Astrocyte (in vitro differentiated cells and primary cell): ENCODE measurements around the gene MSH5. TPM values are rescaled to one million over a fixed set of nuclear protein-coding genes. Genes with fewer than 3 reads are reported as not detected.

Experiments used
- DNase-seq: peaks from one replicate; pipeline ENCODE4 v3.0.0-alpha.2; 2010; ENCODE audit warnings: low read depth
- FAIRE-seq: peaks from 2 replicates; lab custom pipeline; 2011; peaks lifted over from hg19 to GRCh38; lab: Jason Lieb, UNC
- H2AFZ ChIP-seq: 2 replicates; pipeline ENCODE4 v1.6.0; 2012; ENCODE audit warnings: low read depth, low read length, inconsistent platforms
- H3K27ac ChIP-seq: 2 replicates; pipeline ENCODE4 v1.5.1; 2011; ENCODE audit warnings: low read depth, low read length, inconsistent platforms
- H3K27me3 ChIP-seq: 2 replicates; pipeline ENCODE4 v1.6.0; 2011; ENCODE audit warnings: low read length, inconsistent platforms; ENCODE audit not compliant: insufficient read depth
- H3K36me3 ChIP-seq: 2 replicates; pipeline ENCODE4 v1.5.1; 2011; ENCODE audit warnings: low read length, inconsistent platforms; ENCODE audit not compliant: insufficient read depth
- H3K4me1 ChIP-seq: 2 replicates; pipeline ENCODE4 v1.5.1; 2011; ENCODE audit warnings: low read length, inconsistent platforms; ENCODE audit not compliant: insufficient read depth
- H3K4me2 ChIP-seq: 2 replicates; pipeline ENCODE4 v1.6.0; 2012; ENCODE audit warnings: low read length, inconsistent platforms
- H3K4me3 ChIP-seq: 2 replicates; pipeline ENCODE4 v1.5.1; 2011; ENCODE audit warnings: low read depth, mild to moderate bottlenecking, low read length, inconsistent platforms; ENCODE audit not compliant: insufficient read depth
- H3K79me2 ChIP-seq: 2 replicates; pipeline ENCODE4 v1.6.0; 2012; ENCODE audit warnings: mild to moderate bottlenecking, low read length, inconsistent platforms; ENCODE audit not compliant: insufficient read depth
- H3K9ac ChIP-seq: 2 replicates; pipeline ENCODE4 v1.6.0; 2012; ENCODE audit warnings: mild to moderate bottlenecking, low read length, inconsistent platforms
- H3K9me3 ChIP-seq: 2 replicates; pipeline ENCODE4 v1.5.1; 2012; ENCODE audit warnings: low read depth, mild to moderate bottlenecking, low read length, inconsistent platforms; ENCODE audit not compliant: insufficient read depth
- H4K20me1 ChIP-seq: 2 replicates; pipeline ENCODE4 v1.6.0; 2012; ENCODE audit warnings: low read length, inconsistent platforms; ENCODE audit not compliant: insufficient read depth
- H3K27ac Mint-ChIP-seq: one replicate; pipeline ENCODE4 v1.8.0; 2021; ENCODE audit warnings: mild to moderate bottlenecking, mixed read lengths; ENCODE audit not compliant: unreplicated experiment
- H3K27me3 Mint-ChIP-seq: one replicate; pipeline ENCODE4 v1.8.0; 2021; ENCODE audit warnings: low read depth, mixed read lengths; ENCODE audit not compliant: unreplicated experiment
- H3K36me3 Mint-ChIP-seq: one replicate; pipeline ENCODE4 v1.8.0; 2021; ENCODE audit warnings: low read depth, mixed read lengths; ENCODE audit not compliant: unreplicated experiment
- H3K4me1 Mint-ChIP-seq: one replicate; pipeline ENCODE4 v1.8.0; 2021; ENCODE audit warnings: low read depth, mixed read lengths; ENCODE audit not compliant: unreplicated experiment
- H3K4me3 Mint-ChIP-seq: one replicate; pipeline ENCODE4 v1.8.0; 2021; ENCODE audit warnings: mild to moderate bottlenecking, moderate library complexity, mixed read lengths; ENCODE audit not compliant: unreplicated experiment
- H3K9me3 Mint-ChIP-seq: one replicate; pipeline ENCODE4 v1.8.0; 2021; ENCODE audit warnings: mild to moderate bottlenecking, mixed read lengths; ENCODE audit not compliant: unreplicated experiment
- EZH2 ChIP-seq: IDR thresholded peaks from 2 replicates; pipeline ENCODE4 v1.6.1; 2012; ENCODE audit warnings: mild to moderate bottlenecking, low read length, inconsistent platforms; ENCODE audit not compliant: insufficient read depth
- total RNA-seq: library from RNA; stranded (reverse); gene quantifications from 2 replicates; pipeline ENCODE4 v1.2.1, GENCODE V29; 2021
- TF ChIP-seq, protein P1 (sequence below): IDR thresholded peaks from 2 replicates; pipeline ENCODE4 v1.5.1; 2011; ENCODE audit warnings: low read depth, mild to moderate bottlenecking, inconsistent platforms, low read length, moderate library complexity; ENCODE audit not compliant: insufficient read depth

Gene MSH5
- total RNA-seq, 1 donor from 2014 or later = 6.8 TPM

GRCh38 chr6:31784098-31784925 lies 44.5 kb downstream of the MSH5 start:
- H3K27ac Mint-ChIP-seq = no peak overlapping the region
- Histone ChIP-seq H3K79me2 (peaks cover 3% of the 10 kb centered on the region), H3K9me3 (no peaks in the 10 kb centered on the region), H4K20me1 (peaks cover 5% of the 10 kb centered on the region), H2AFZ (no peak overlapping the region), H3K4me2 (no peak overlapping the region), H3K4me3 (no peak overlapping the region), H3K27me3 (no peaks in the 10 kb centered on the region), H3K4me1 (no peaks in the 10 kb centered on the region), H3K9ac (no peak overlapping the region), H3K27ac (no peak overlapping the region), H3K36me3 (peaks cover 24% of the 10 kb centered on the region)
- H3K27me3 Mint-ChIP-seq = no peaks in the 10 kb centered on the region
- DNase-seq (no peak), FAIRE-seq (no peak)
- TF ChIP-seq, protein P1, sequence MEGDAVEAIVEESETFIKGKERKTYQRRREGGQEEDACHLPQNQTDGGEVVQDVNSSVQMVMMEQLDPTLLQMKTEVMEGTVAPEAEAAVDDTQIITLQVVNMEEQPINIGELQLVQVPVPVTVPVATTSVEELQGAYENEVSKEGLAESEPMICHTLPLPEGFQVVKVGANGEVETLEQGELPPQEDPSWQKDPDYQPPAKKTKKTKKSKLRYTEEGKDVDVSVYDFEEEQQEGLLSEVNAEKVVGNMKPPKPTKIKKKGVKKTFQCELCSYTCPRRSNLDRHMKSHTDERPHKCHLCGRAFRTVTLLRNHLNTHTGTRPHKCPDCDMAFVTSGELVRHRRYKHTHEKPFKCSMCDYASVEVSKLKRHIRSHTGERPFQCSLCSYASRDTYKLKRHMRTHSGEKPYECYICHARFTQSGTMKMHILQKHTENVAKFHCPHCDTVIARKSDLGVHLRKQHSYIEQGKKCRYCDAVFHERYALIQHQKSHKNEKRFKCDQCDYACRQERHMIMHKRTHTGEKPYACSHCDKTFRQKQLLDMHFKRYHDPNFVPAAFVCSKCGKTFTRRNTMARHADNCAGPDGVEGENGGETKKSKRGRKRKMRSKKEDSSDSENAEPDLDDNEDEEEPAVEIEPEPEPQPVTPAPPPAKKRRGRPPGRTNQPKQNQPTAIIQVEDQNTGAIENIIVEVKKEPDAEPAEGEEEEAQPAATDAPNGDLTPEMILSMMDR = no peak
- TF ChIP-seq EZH2 = no peak
- no peaks in the 10 kb centered on the region for H3K9me3 Mint-ChIP-seq
- H3K36me3 Mint-ChIP-seq = peaks cover 23% of the 10 kb centered on the region
- H3K4me3 Mint-ChIP-seq = no peak overlapping the region
- no peaks in the 10 kb centered on the region for H3K4me1 Mint-ChIP-seq

- H3K27me3 ChIP-seq = no peaks in the 10 kb centered on the region
- no peak for DNase-seq
- no peak overlapping the region for H3K4me2 ChIP-seq
- H3K9ac ChIP-seq = no peak overlapping the region
- no peaks in the 10 kb centered on the region for H3K4me1 Mint-ChIP-seq
- TF ChIP-seq, protein P1 = no peak
- no peak for TF ChIP-seq EZH2
- no peak for FAIRE-seq
- no peak overlapping the region for H3K27ac ChIP-seq
- H3K27me3 Mint-ChIP-seq = no peaks in the 10 kb centered on the region
- H4K20me1 ChIP-seq = peaks cover 5% of the 10 kb centered on the region
- no peak overlapping the region for H3K4me3 Mint-ChIP-seq
- H3K9me3 Mint-ChIP-seq = no peaks in the 10 kb centered on the region
- H3K9me3 ChIP-seq = no peaks in the 10 kb centered on the region
- H2AFZ ChIP-seq = no peak overlapping the region
- peaks cover 17% of the 10 kb centered on the region for H3K36me3 Mint-ChIP-seq
- H3K79me2 ChIP-seq = peaks cover 6% of the 10 kb centered on the region
- peaks cover 26% of the 10 kb centered on the region for H3K36me3 ChIP-seq
- H3K27ac Mint-ChIP-seq = no peak overlapping the region
- no peak overlapping the region for H3K4me3 ChIP-seq
- no peaks in the 10 kb centered on the region for H3K4me1 ChIP-seq
Measured at GRCh38 chr6:31785475-31785874, 45.7 kb downstream of the MSH5 start.
